ENCODE data around the gene TMLHE.

DNA sequence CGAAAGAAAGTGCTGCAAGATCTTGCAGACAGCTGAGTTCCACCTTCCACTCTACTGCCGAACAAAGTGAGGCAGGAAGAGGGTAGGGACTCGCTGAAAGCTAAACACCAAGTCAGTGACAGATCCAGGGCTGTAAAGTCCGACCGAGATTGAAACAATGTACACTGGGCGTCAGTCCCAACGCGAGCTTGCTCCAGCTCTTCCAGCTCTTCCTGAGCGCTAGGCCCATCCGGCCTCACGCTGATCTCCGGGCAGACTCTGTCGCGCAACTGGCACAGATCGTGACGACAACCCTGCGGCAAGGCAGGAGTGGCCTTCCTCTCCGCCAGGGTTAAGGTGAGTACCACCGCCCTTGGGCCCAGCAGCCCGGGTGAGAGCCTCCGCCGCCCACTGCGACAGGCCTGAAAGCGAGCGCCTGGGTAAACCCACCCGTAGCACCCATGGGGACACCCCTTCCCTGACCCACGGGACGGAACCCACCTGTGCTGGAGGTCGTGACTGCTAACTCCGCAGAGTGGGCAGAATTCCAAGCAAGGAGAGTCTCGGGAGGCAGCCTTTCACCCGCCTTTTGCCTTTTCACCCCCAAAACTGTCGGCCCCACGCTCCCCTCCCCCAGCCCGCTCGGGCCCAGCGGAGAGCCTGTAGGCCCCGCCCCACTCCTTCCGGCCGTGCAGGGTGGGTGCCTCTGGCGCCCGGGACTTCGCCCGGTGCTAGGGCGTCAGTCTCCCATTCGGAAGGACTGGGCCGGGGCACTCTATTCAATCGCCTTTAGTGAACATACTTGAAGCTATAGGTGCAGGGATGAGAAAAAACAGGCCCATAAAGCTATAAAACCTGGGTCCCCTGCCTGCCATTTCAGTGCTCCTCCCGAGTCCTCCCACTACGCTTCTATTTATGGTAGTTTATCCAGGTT, at the start of gene TMLHE, which contains the start of gene SPRY3:
- TF ChIP-seq, protein P1, sequence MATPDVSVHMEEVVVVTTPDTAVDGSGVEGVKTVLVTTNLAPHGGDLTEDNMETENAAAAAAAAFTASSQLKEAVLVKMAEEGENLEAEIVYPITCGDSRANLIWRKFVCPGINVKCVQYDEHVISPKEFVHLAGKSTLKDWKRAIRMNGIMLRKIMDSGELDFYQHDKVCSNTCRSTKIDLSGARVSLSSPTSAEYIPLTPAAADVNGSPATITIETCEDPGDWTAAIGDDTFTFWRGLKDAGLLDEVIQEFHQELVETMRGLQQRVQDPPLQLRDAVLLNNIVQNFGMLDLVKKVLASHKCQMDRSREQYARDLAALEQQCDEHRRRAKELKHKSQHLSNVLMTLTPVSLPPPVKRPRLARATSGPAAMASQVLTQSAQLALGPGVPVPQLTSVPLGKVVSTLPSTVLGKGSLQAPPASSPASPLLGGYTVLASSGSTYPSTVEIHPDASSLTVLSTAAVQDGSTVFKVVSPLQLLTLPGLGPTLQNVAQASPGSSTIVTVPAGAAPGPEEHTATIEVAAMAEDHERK (CRISPR knock-in tag; IDR thresholded peaks at IDR 0.05; ENCODE audit: low read depth), result no peak
- TF ChIP-seq ZBTB1 (CRISPR knock-in tag; IDR thresholded peaks at IDR 0.05; ENCODE audit: borderline replicate concordance), result no peak
- TF ChIP-seq, protein P2, sequence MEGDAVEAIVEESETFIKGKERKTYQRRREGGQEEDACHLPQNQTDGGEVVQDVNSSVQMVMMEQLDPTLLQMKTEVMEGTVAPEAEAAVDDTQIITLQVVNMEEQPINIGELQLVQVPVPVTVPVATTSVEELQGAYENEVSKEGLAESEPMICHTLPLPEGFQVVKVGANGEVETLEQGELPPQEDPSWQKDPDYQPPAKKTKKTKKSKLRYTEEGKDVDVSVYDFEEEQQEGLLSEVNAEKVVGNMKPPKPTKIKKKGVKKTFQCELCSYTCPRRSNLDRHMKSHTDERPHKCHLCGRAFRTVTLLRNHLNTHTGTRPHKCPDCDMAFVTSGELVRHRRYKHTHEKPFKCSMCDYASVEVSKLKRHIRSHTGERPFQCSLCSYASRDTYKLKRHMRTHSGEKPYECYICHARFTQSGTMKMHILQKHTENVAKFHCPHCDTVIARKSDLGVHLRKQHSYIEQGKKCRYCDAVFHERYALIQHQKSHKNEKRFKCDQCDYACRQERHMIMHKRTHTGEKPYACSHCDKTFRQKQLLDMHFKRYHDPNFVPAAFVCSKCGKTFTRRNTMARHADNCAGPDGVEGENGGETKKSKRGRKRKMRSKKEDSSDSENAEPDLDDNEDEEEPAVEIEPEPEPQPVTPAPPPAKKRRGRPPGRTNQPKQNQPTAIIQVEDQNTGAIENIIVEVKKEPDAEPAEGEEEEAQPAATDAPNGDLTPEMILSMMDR (CRISPR knock-in tag; IDR thresholded peaks at IDR 0.05), result no peak
